Nasal cavity respiratory epithelium epithelial cell of viscerocranial mucosa (primary cell): ENCODE data around the gene ARMC9. TPM values are rescaled to one million over a fixed set of nuclear protein-coding genes. Genes with fewer than 3 reads are reported as not detected.

Source experiments
- total RNA-seq: library from RNA; depleted of rRNA; stranded (reverse); fragments of >200 nt; gene quantifications from 2 replicates; pipeline ENCODE4 v1.2.3, GENCODE V29; 2014

Gene ARMC9, protein sequence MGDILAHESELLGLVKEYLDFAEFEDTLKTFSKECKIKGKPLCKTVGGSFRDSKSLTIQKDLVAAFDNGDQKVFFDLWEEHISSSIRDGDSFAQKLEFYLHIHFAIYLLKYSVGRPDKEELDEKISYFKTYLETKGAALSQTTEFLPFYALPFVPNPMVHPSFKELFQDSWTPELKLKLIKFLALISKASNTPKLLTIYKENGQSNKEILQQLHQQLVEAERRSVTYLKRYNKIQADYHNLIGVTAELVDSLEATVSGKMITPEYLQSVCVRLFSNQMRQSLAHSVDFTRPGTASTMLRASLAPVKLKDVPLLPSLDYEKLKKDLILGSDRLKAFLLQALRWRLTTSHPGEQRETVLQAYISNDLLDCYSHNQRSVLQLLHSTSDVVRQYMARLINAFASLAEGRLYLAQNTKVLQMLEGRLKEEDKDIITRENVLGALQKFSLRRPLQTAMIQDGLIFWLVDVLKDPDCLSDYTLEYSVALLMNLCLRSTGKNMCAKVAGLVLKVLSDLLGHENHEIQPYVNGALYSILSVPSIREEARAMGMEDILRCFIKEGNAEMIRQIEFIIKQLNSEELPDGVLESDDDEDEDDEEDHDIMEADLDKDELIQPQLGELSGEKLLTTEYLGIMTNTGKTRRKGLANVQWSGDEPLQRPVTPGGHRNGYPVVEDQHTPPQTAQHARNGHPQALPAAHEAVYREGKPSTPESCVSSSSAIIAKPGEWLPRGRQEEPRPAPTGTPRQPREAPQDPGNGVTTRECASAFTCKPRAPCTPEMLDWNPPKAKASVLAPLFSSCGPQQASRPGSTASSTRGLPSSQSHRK
- total RNA-seq: 4.4 and 14.6 TPM in 2 replicates

DNA sequence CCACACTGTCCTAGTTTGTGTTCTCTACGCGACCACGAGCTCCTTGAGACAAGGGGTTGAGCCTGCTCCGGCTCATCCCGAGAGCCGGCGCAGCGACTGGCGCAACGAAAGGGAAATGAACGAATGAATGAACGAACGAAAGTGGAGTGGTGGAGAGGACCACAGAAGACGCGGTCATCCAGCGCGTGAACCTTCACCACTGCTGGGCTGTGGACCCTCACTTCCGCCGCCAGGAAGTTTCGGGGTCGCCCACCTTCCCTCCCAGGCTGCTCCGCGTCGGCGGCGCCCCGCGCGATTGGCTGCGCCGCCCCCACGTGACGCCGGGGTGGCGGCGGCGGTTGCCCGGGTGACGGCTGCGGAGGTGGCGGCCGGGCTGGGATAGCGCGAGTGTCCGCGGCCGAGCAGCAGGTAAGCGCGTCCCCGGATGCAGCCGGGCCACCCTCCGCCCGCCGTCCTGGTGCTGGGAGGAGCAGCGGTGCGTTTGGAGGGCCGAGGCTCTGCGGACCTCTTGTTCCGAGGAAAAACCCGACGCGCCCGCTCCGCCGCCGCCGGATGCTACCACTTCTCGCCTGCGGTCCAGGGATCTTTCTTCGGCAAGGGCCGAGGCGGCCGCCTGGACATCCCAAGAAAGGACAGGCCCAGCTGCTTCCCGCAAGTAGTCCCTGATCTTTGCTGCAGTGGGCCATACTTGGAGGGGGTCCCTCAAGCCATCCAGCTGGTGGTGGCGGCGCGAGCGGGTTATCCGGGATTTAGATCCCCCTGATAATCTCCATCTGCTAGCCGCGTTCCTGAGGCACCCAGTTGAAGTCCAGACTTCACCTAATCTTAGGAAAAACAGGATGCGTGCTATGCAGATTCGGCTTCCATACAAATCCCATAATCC lies at the start of gene ARMC9:
ARMC9 (plus strand) TSS at position 341 of the 883 bp plus-strand sequence. CDS start 7,608 bp downstream, outside the sequence.

DNA sequence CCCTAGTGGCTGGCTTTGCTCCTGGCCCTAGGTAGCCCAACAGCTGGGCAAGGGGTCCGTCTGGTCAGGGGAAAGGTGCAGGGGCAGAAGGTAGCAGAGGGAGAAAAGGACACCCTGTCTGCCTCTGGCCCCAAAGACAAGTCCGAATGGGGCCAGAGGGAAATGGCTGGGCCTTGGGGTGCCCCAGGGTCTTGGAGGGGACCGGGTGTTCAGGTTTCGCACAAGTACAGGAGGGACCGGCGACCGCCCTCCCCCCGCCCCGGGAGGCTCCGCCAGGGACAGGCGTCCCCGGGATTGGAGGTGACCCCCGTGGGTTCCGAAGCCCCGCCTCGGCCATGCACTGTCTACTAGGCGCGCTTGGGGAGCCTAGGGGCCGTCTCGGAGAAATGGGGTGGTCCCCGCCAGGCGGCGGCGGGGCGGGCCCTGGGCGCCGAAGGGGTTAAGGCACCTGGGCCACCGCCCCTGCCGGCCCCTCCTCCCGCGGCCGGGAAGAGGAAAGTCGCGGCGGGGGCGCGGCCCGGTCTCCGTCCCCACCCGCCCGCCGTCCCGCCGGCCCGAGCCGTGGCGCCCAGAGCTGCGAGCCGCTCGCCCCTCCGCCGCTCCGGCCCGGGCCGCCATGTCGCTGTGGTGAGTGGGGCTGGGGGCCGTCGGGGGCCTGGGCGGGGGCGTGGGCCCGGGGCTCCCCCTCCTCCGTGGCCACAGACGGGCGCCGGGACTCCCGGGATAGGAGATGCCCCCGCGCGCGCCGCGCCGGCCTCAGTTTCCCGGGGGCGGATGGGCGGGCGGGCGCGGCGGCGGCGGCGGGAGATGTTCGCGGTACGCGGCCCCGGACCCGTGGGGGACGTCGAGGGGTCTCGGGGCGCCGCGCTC lies 197.0 kb downstream of the ARMC9 start, which contains the start of gene B3GNT7:
B3GNT7 (plus strand) TSS at position 523 of the 870 bp plus-strand sequence; CDS start at position 617, 94 bp downstream.

Other genes starting within 250 kb of the ARMC9 start
- gene SPATA3, start 202.5 kb upstream of the ARMC9 start, total RNA-seq: not detected in 2 replicates
- gene C2orf72, start 161.1 kb upstream of the ARMC9 start, total RNA-seq: 0.14 TPM in 1 of 2 replicates, not detected in the other
- gene PSMD1, start 141.8 kb upstream of the ARMC9 start, total RNA-seq: 76.9 and 109 TPM in 2 replicates
- gene HTR2B, start 73.6 kb upstream of the ARMC9 start, total RNA-seq: not detected in 2 replicates
- gene B3GNT7, start 197.1 kb downstream of the ARMC9 start, total RNA-seq: under 0.01 and 1.3 TPM in 2 replicates